SK-N-SH treated with all-trans-retinoic acid at 6 μM for 48 hours (cell line): ENCODE measurements around the gene SPOCD1.

Experiments
- ATAC-seq: fragments of 200-7000 bp; cut with Tn5 transposase; 3 replicates; pipeline ENCODE4 v1.9.1; 2020; ENCODE audit warnings: mild to moderate bottlenecking, moderate library complexity
- ARNTL ChIP-seq: fragments of 450-650 bp; formaldehyde crosslinking; IDR thresholded peaks from 2 replicates; pipeline ENCODE4 v1.5.0; 2020; ENCODE audit warnings: low read depth, mild to moderate bottlenecking, moderate library complexity, borderline replicate concordance
- BACH2 ChIP-seq: fragments of 250-450 bp; sonication (Bioruptor Pico); IDR thresholded peaks from 2 replicates; pipeline ENCODE4 v1.9.0; 2021; ENCODE audit warnings: mild to moderate bottlenecking, borderline replicate concordance
- CSDC2 ChIP-seq: fragments of 250-450 bp; sonication (Bioruptor Pico); IDR thresholded peaks from 2 replicates; pipeline ENCODE4 v1.5.0; 2020; ENCODE audit warnings: mild to moderate bottlenecking, moderate library complexity
- CSRNP3 ChIP-seq: fragments of 250-450 bp; sonication (Bioruptor Pico); IDR thresholded peaks from 2 replicates; pipeline ENCODE4 v1.5.1; 2021; ENCODE audit warnings: mild to moderate bottlenecking, moderate library complexity
- ESRRG ChIP-seq: fragments of 250-450 bp; sonication (Bioruptor Pico); IDR thresholded peaks from 2 replicates; pipeline ENCODE4 v1.6.1; 2021; ENCODE audit warnings: mild to moderate bottlenecking
- GLIS3 ChIP-seq: fragments of 250-450 bp; sonication (Bioruptor Pico); IDR thresholded peaks from 2 replicates; pipeline ENCODE4 v1.5.0; 2020; ENCODE audit warnings: mild to moderate bottlenecking, moderate library complexity
- ISL1 ChIP-seq: fragments of 250-450 bp; sonication (Bioruptor Pico); IDR thresholded peaks from 2 replicates; pipeline ENCODE4 v2.1.2; 2022; ENCODE audit warnings: mild to moderate bottlenecking, moderate library complexity
- OSR1 ChIP-seq: fragments of 250-450 bp; sonication (Bioruptor Pico); IDR thresholded peaks from 2 replicates; pipeline ENCODE4 v1.8.0; 2022; ENCODE audit warnings: moderate library complexity, mild to moderate bottlenecking, inconsistent platforms
- PATZ1 ChIP-seq: fragments of 250-450 bp; sonication (Bioruptor Pico); IDR thresholded peaks from 2 replicates; pipeline ENCODE4 v1.8.0; 2020; ENCODE audit warnings: mild to moderate bottlenecking, moderate library complexity, borderline replicate concordance
- POU6F1 ChIP-seq: fragments of 250-450 bp; sonication (Bioruptor Pico); IDR thresholded peaks from 2 replicates; pipeline ENCODE4 v1.8.0; 2021; ENCODE audit warnings: low read depth, mild to moderate bottlenecking, moderate library complexity, borderline replicate concordance
- PPARA ChIP-seq: fragments of 250-450 bp; sonication (Bioruptor Pico); IDR thresholded peaks from 2 replicates; pipeline ENCODE4 v1.5.0; 2020; ENCODE audit warnings: mild to moderate bottlenecking, borderline replicate concordance
- SNAI2 ChIP-seq: fragments of 250-450 bp; sonication (Bioruptor Pico); IDR thresholded peaks from 2 replicates; pipeline ENCODE4 v1.5.0; 2020; ENCODE audit warnings: mild to moderate bottlenecking, moderate library complexity
- TOX ChIP-seq: fragments of 250-450 bp; sonication (Bioruptor Pico); IDR thresholded peaks from 2 replicates; pipeline ENCODE4 v1.8.0; 2021; ENCODE audit warnings: mild to moderate bottlenecking, moderate library complexity, borderline replicate concordance
- TSHZ2 ChIP-seq: fragments of 250-450 bp; sonication (Bioruptor Pico); IDR thresholded peaks from 2 replicates; pipeline ENCODE4 v1.5.0; 2020; ENCODE audit warnings: mild to moderate bottlenecking, moderate library complexity
- ZC3H10 ChIP-seq: fragments of 250-450 bp; sonication (Bioruptor Pico); IDR thresholded peaks from 2 replicates; pipeline ENCODE4 v1.5.1; 2021; ENCODE audit warnings: mild to moderate bottlenecking, moderate library complexity
- ZFP3 ChIP-seq: fragments of 250-450 bp; sonication (Bioruptor Pico); IDR thresholded peaks from 2 replicates; pipeline ENCODE4 v1.5.0; 2020; ENCODE audit warnings: mild to moderate bottlenecking, moderate library complexity
- ZFP30 ChIP-seq: fragments of 450-650 bp; formaldehyde crosslinking; IDR thresholded peaks from 2 replicates; pipeline ENCODE4 v1.5.0; 2022; ENCODE audit warnings: mild to moderate bottlenecking, moderate library complexity
- ZNF565 ChIP-seq: fragments of 450-650 bp; formaldehyde crosslinking; conservative IDR thresholded peaks from 2 replicates; pipeline ENCODE4 v1.5.0; 2020; ENCODE audit warnings: low read depth, mild to moderate bottlenecking, moderate library complexity
- ZNF70 ChIP-seq: fragments of 450-650 bp; formaldehyde crosslinking; IDR thresholded peaks from 2 replicates; pipeline ENCODE4 v1.5.0; 2020; ENCODE audit warnings: mild to moderate bottlenecking, moderate library complexity

SPOCD1 gene

GRCh38 chr1:31795096-31795675 is 20.6 kb downstream of the SPOCD1 start (continued):
- no peak for TF ChIP-seq TSHZ2 (CRISPR knock-in tag)
- TF ChIP-seq OSR1 (CRISPR knock-in tag), result no peak
- TF ChIP-seq ESRRG, result no peak
- TF ChIP-seq ZC3H10, result no peak

GRCh38 chr1:31793586-31794285 is 22.1 kb downstream of the SPOCD1 start:
- TF ChIP-seq ZFP30 (no peak), ARNTL (CRISPR knock-in tag) (no peak), PPARA (no peak), BACH2 (CRISPR knock-in tag) (no peak), SNAI2 (CRISPR knock-in tag) (no peak), ZFP3 (CRISPR knock-in tag) (no peak), CSRNP3 (CRISPR knock-in tag) (no peak), ISL1 (CRISPR knock-in tag) (no peak), ESRRG (no peak)
- no peak for ATAC-seq

- TF ChIP-seq ESRRG (no peak), ARNTL (CRISPR knock-in tag) (no peak), CSRNP3 (CRISPR knock-in tag) (no peak), OSR1 (CRISPR knock-in tag) (no peak), POU6F1 (CRISPR knock-in tag) (no peak), SNAI2 (CRISPR knock-in tag) (no peak)
- TF ChIP-seq, all 23 proteins: peak for 0
- ATAC-seq, result no peak
Measured at GRCh38 chr1:31793086-31793485, 22.7 kb downstream of the SPOCD1 start.

GRCh38 chr1:31792541-31792940 is 23.3 kb downstream of the SPOCD1 start:
- no peak for ATAC-seq
- no peak for TF ChIP-seq ZFP3 (CRISPR knock-in tag)
- TF ChIP-seq PPARA, result no peak
- TF ChIP-seq ZNF565, result no peak
- no peak for TF ChIP-seq ARNTL (CRISPR knock-in tag)
- no peak for TF ChIP-seq BACH2 (CRISPR knock-in tag)
- TF ChIP-seq CSDC2 (CRISPR knock-in tag), result no peak
- no peak for TF ChIP-seq ZNF70 (CRISPR knock-in tag)
- no peak for TF ChIP-seq GLIS3
- no peak for TF ChIP-seq POU6F1 (CRISPR knock-in tag)
- no peak for TF ChIP-seq TOX (CRISPR knock-in tag)
- TF ChIP-seq ESRRG, result no peak
- TF ChIP-seq ZC3H10, result no peak
- TF ChIP-seq PATZ1, result no peak
